GM18498 (cell line): ENCODE measurements around the gene GH1.
"Not testable (repeated sequence)": the region's sequence is repeated elsewhere in the genome, so short reads cannot be mapped to it uniquely, and the experiment has no call there.

ENCODE experiments used
- ATAC-seq: cut with Tn5 transposase; IDR thresholded peaks from one replicate; pipeline ENCODE4 v1.9.1; 2021; ENCODE audit warnings: mild to moderate bottlenecking, moderate library complexity; ENCODE audit not compliant: unreplicated experiment

Gene GH1

GRCh38 chr17:63928172-63928666 lies 9.6 kb upstream of the GH1 start:
- no peak for ATAC-seq

GRCh38 chr17:63927464-63928171 lies 9.0 kb upstream of the GH1 start:
- ATAC-seq, result no peak

GRCh38 chr17:63926164-63926563 lies 7.5 kb upstream of the GH1 start:
- ATAC-seq, result no peak

- no peak for ATAC-seq
Observed at GRCh38 chr17:63925615-63926014, 7.0 kb upstream of the GH1 start.

- not testable (repeated sequence) for ATAC-seq
Observed at GRCh38 chr17:63922402-63922801, 3.8 kb upstream of the GH1 start.

GRCh38 chr17:63920779-63921178 lies 2.1 kb upstream of the GH1 start:
- not testable (repeated sequence) for ATAC-seq

- ATAC-seq, result not testable (repeated sequence)
Observed at GRCh38 chr17:63920050-63920449, 1.4 kb upstream of the GH1 start.

GRCh38 chr17:63919311-63919723 lies 678 bp upstream of the GH1 start:
- peak; percentile 74 for ATAC-seq

GRCh38 chr17:63918305-63918704 lies 334 bp downstream of the GH1 start:
- ATAC-seq, result no peak

GRCh38 chr17:63917646-63918045 lies 993 bp downstream of the GH1 start:
- no peak for ATAC-seq

GRCh38 chr17:63917206-63917605 lies 1.4 kb downstream of the GH1 start:
- not testable (repeated sequence) for ATAC-seq

GRCh38 chr17:63916566-63917185 lies 2.0 kb downstream of the GH1 start:
- no peak for ATAC-seq

GRCh38 chr17:63915753-63916152 lies 2.9 kb downstream of the GH1 start:
- peak; percentile 43 for ATAC-seq

GRCh38 chr17:63914471-63914870 lies 4.2 kb downstream of the GH1 start:
- ATAC-seq, result no peak

GRCh38 chr17:63911657-63912100 lies 7.0 kb downstream of the GH1 start:
- no peak for ATAC-seq

GRCh38 chr17:63911041-63911635 lies 7.5 kb downstream of the GH1 start, which contains the start of gene CSHL1:
Gene CSHL1, minus strand, starts transcription at chr17:63911258. Its CDS starts 62 bp downstream, at chr17:63911196.
- no peak for ATAC-seq

GRCh38 chr17:63910096-63910495 lies 8.5 kb downstream of the GH1 start:
- ATAC-seq, result no peak

GRCh38 chr17:63909586-63909985 lies 9.1 kb downstream of the GH1 start:
- not testable (repeated sequence) for ATAC-seq

- ATAC-seq, result not testable (repeated sequence)
Observed at GRCh38 chr17:63907161-63907778, 11.4 kb downstream of the GH1 start.

GRCh38 chr17:63904796-63905195 lies 13.8 kb downstream of the GH1 start:
- ATAC-seq, result not testable (repeated sequence)

- not testable (repeated sequence) for ATAC-seq
Observed at GRCh38 chr17:63903787-63904201, 14.8 kb downstream of the GH1 start.
